Activated CD4-positive, alpha-beta T cell treated with anti-CD3 and anti-CD28 coated beads, Interleukin-2, amount 50 U/mL, for 16 hours (primary cell): Measurements from ENCODE around the gene S100A9.
A peak's percentile ranks its signal among the peaks of the same experiment; 100 is the strongest.
"Not testable (repeated sequence)": the region's sequence is repeated elsewhere in the genome, so short reads cannot be mapped to it uniquely, and the experiment has no call there.

Experiments used
- DNase-seq: peaks from one replicate; pipeline ENCODE4 v3.0.0-alpha.2; 2020

S100A9 gene

DNA sequence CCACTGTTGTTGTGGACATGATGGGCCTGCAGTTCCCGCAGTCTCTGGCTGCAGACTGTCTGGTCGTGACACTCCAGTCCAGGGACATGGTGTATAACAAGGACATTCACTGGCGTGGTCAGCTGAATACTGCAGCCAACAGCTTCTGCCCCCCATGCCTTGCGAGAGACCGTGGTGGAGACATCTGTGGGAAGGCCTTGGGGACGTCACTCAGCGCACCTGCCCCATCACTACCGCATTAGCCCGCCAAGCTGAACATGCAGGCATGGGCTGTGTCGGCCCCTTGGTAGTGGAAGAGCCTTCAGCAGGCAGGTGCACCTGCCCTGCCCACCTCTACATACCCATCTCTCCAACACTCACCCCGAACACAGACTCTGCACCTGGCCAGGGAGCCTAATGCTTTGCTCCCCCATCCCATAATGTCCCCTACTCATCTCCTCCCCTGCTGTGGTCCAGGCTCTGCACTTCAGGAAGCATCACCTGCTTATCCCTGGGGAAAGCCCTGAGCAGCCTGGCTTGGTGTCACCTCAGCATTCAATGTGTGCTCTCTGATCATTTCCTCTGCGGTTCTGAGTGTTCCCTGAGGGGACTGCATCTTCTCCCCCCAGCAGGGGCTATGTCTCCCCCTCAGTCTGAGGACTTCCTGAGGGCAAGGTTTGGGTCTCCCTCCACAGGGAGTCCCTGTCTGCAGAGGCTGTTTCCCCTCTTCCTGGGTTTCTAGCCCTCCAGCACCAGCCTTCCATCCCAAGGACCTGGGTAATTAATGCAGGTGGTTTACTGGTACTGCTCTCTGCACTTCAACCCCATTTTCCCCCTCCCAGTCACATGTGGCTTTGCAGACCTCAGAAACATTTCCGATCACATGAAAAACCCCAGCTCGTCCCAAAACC lies 12.2 kb upstream of the S100A9 start:
- no peak for DNase-seq

DNA sequence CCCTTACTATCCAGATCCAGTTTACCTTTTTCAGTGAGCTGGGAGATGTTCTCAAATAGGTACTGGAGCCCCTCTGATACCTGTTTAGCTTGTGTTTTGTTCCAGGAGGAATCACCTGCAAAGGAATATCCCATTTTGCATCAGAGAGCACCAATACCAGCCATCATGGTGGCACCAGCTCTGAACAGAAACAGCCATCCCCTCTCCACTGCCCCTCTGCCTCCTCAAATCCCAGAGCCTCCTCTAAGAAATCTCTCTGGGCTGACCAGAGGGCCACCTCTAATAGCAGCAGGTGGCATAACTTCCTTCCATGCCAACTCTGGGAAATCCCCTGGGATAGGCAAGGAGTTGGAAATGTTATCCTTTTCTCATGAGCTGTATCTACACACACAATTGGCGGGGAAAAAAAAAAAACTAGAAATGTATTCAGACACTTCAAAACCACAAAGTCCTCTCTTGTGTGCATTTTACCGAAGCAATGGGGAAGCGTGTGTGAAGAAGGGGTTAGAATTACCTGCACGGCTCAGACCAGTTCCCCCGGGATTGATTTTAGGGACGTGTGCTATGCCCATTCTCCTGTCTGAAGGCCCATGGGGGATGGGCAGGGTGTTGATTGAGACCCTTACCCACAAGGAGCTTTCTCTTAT lies 11.5 kb upstream of the S100A9 start:
- no peak for DNase-seq

DNA sequence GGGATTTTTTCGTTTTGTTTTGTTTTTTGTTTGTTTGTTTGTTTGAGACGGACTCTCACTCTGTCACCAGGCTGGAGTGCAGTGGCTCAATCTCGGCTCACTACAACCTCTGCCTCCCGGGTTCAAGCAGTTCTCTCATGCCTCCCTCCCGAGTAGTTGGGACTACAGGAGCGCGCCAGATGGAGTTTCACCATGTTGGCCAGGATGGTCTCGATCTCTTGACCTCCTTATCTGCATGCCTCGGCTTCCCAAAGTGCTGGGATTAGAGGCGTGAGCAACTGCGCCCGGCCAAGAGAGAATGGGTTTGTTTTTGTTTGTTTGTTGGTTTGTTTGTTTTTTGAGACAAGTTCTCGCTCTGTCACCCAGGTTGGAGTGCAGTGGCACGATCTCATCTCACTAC lies 10.6 kb upstream of the S100A9 start:
- not testable (repeated sequence) for DNase-seq

GRCh38 chr1:153347856-153348255 lies 9.8 kb upstream of the S100A9 start:
- no peak for DNase-seq

- DNase-seq: no peak
Observed at GRCh38 chr1:153348511-153349362, 8.9 kb upstream of the S100A9 start, which contains the start of gene PGLYRP4. Gene PGLYRP4, minus strand, starts transcription at chr1:153348841. Its CDS starts 909 bp downstream, at chr1:153347932.

GRCh38 chr1:153349363-153350320 lies 8.0 kb upstream of the S100A9 start:
- no peak for DNase-seq

DNA sequence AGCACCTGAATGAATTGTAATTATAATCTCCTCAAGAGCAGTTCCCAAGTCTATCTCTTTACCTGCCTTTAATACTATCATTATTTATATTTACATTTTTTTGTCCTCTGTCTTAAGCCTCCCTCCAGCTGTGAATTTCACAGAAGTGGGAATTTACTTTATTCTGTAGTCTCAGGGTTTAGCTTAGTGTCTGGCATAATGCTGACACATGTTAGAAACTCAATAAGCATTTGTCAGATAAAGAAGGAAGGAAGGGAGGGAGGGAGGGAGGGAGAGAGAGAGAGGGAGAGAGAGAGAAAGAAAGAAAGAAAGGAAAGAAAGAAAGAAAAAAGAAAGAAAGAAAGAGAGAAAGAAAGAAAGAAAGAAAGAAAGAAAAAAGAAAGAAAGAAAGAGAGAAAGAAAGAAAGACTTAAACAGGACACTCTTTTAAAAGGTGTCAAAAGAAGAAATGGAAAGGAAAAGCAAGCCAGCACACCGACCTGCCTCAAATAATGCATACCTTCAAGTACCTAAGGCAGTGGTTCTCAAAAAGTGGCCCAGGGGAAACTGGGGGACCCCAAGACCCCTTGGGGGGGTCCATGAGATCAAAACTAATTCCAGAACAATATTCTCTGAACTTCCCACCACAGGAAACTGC lies 7.2 kb upstream of the S100A9 start:
- no peak for DNase-seq

GRCh38 chr1:153352523-153352922 lies 5.1 kb upstream of the S100A9 start:
- peak; percentile 67 for DNase-seq

DNA sequence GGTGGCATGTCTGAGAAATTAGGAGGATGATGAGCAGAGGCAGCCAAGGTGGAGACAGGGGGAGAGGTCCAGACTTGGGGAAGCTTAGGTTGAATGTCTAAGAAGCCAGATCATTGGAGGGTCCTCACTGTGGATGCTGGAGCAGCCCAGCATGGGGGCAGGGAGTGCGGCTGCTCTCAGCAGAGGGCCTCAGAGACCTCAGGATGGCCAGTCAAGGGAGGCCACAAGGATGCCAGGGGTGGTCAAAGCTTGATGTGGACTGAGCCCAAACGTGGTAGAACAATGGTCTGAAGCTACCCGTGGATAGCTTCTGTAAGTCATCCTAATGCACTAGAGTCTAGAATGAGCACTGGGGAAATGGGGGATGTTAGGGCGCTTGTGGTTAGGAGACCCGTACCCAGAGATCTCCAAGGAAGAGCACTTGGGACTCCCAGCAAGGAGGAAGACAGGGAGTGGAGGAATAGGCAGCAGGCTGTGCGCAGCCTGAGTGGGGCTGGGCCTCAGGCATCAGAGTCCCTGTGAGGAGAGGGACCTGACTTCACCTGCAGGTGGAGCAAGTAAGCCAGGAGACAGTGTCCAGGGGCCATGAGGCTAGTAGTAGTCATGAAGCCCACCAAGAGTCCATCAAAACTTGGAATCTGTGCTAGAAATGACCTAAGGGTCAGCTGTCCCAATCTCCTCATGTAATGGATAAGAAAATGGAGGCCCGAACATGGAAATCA lies 4.3 kb upstream of the S100A9 start:
- no peak for DNase-seq

DNA sequence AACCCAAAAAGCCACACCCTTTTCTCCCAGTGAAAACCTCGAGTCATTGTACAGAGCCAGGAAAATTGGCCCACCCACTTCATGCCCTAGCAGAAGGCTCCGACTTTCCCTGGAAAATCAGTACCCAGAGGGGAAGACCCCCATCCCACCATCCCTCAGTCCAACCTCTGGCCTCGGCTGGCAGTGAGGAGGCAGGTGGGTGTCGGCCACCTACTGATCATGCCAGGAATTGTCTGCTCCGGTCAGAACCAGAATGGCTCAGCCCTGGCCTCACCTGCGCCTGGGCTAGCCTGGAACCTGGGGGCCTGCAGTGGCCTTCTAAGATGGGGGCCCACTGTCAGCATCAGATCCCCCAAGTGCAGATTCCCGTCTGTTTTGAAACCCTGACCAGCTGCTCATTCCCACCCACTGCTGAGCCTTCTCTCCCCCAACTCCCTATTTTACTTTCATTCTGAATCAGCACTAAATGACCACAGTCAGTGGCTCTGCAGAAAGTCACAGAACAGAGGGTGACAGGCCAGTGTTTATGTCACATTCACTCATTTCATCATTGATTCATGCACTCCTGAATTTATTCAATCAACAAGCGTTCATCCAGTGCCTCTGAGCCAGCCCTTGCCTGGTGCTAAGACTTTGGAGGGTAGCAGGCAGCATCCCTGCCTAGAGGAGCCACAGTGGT lies 3.0 kb upstream of the S100A9 start:
- no peak for DNase-seq

GRCh38 chr1:153355445-153356071 lies 2.1 kb upstream of the S100A9 start:
- peak; percentile 61 for DNase-seq

DNA sequence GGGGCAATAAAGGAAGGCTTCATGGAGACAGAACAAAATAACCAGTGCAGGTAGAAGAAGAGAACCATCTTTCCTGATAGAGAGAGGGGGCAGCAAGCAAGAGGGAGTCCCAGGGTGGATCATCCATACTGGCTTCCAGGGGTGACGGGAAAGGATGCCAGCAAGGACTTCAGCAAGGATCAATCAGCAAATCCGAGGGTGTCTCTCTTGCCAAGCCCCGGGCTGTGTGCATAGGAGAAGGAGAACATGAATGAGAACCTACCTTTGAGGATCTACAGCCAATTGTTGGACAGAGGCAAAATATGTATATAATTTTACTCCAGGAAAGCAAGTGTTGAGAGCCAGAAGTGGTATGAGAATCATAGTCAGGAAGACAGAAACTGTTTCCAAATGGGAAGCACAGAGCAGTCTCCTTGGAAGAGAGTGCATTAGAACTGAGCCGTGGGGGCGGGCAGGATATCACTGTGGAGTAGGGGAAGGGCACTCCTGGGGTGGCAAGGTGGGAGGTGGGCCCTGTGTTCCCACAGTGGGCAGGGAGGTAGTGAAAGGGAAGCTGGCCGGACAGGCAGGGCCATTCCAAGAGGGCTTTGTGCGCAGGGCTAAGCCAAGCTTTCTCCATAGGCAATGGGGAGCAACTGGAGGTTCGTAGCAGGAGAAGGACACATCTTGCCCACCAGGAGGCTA lies 1.1 kb upstream of the S100A9 start:
- DNase-seq: no peak

DNA sequence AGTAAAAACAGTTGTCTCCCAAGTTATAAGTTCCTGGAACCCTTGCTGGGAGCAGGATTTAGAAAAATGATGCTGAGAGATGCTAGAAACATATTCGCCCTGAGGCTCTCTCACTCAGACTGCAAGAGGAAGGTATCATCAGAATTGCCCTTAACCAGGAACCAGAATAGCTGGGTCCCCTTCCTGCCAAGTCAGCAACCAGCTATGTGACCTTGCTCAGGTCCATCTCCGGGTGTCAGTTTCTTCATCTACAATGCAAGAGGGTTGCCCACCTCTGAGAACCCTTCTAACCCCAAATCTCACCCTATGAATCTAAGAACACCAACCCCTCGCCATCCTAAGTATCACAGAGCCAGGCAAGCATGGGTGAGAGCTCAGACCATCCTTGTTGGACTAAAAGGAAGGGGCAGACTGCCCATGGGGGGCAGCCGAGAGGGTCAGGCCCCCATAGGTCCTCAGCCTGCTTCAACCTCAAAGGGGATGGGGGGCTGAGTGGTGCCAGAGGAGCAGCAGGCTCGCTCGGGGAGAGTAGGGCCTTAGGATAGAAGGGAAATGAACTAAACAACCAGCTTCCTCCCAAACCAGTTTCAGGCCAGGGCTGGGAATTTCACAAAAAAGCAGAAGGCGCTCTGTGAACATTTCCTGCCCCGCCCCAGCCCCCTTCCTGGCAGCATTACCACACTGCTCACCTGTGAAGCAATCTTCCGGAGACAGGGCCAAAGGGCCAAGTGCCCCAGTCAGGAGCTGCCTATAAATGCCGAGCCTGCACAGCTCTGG lies 390 bp upstream of the S100A9 start:
- DNase-seq: no peak

GRCh38 chr1:153358691-153358975 lies 979 bp downstream of the S100A9 start:
- DNase-seq: no peak

- DNase-seq: no peak
Observed at GRCh38 chr1:153359241-153359640, 1.6 kb downstream of the S100A9 start.

DNA sequence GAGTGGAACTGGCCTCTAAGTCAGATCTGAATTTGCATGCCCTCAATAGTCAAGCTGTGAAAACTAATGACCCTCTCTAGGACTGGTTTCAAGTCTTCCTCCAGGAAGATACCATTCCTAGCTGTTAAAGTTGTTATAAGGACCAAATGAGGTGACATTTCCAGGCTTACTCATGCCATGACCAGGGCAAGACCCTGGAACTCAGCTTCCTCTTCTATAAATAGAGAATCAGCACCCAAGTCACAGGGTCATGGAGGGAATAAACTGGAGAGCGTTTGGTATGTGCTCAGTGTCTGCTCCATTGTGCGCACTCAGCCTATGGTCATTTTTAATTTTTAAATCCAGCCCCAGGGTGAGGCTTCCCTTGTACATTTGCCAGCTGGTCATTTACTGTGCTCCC lies 2.5 kb downstream of the S100A9 start:
- DNase-seq: no peak

DNA sequence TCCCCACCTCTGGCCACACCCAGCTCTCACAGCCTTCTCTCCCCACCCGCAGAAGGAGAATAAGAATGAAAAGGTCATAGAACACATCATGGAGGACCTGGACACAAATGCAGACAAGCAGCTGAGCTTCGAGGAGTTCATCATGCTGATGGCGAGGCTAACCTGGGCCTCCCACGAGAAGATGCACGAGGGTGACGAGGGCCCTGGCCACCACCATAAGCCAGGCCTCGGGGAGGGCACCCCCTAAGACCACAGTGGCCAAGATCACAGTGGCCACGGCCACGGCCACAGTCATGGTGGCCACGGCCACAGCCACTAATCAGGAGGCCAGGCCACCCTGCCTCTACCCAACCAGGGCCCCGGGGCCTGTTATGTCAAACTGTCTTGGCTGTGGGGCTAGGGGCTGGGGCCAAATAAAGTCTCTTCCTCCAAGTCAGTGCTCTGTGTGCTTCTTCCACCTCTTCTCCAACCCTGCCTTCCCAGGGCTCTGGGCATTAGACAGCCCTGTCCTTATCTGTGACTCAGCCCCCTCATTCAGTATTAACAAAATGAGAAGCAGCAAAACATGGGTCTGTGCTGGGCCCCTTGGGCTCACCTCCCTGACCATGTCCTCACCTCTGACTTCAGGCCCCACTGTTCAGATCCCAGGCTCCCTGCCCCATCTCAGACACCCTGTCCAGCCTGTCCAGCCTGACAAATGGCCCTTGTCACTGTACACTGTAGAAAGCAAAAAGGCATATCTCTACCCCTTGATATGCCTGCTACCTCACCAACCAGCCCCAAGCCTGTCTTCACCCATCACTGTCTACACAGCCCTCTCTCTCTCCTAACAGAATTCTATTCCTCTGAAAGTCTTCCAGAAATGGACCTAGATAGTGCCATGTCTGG lies 3.2 kb downstream of the S100A9 start:
- DNase-seq: no peak
